Coronary artery (tissue), 2 donors: ENCODE results near the gene ASCC1.
"Not testable (repeated sequence)": the region's sequence is repeated elsewhere in the genome, so short reads cannot be mapped to it uniquely, and the experiment has no call there.

Source experiments
- DNase-seq: peaks from one replicate; pipeline ENCODE4 v3.0.0-alpha.2; 2017; ENCODE audit warnings: low spot score
- H3K27ac ChIP-seq, 2 donors: fragments of 200-600 bp; sonication (generic); one replicate each; pipeline ENCODE4 v1.5.1; 2016 to 2019
- H3K4me3 ChIP-seq: fragments of 200-600 bp; sonication (generic); 2 replicates; pipeline ENCODE4 v1.5.1; 2016; ENCODE audit warnings: mild to moderate bottlenecking, moderate library complexity
- CTCF ChIP-seq: fragments of 200-600 bp; sonication (generic); IDR thresholded peaks from one replicate; pipeline ENCODE4 v1.5.1; 2019; ENCODE audit warnings: antibody characterized with exemption

Gene ASCC1

DNA sequence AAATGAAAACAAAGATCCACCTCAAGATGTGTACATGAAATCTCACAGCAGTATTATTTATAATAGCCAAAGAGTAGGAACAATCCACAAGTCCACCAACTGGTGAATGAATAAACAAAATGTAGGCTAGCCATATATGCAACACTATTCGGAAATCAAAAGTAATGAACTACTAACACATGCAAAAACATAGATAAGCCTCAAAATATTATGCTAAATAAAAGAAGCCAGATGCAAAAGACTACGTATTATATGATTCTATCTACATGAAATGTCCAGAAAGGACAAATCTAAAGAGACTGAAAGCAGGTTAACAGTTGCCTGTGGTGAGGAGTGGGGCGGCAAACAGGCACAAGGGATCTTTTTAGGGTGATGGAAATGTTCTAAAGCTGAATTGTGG, 49.0 kb downstream of the ASCC1 start:
- TF ChIP-seq CTCF = no peak
- H3K27ac ChIP-seq = no peak overlapping the region
- no peak overlapping the region for H3K4me3 ChIP-seq
- no peak for DNase-seq

DNA sequence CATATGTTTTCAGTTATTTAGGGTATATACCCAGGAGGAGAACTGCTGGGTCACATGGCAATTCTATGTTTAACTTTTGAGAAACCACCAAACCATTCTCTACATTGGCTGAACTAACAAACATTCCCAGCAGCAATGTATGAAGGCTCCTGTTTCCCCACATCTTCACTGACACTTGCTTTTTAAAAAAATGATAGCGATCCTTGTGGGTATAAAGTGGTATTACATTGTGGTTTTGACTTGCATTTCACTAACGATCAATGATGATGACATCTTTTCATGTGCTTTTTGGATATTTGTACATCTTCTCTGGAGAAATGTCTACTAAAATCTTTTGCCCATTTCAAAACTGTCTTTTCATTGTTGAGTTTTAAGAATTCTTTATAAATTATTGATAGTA, 51.5 kb downstream of the ASCC1 start:
- DNase-seq = no peak
- Histone ChIP-seq H3K4me3 (no peak overlapping the region), H3K27ac (no peak overlapping the region)
- no peak for TF ChIP-seq CTCF

GRCh38 chr10:72162978-72163377, 53.1 kb downstream of the ASCC1 start:
- no peak overlapping the region for H3K4me3 ChIP-seq
- H3K27ac ChIP-seq = no peak overlapping the region
- DNase-seq = no peak
- no peak for TF ChIP-seq CTCF

DNA sequence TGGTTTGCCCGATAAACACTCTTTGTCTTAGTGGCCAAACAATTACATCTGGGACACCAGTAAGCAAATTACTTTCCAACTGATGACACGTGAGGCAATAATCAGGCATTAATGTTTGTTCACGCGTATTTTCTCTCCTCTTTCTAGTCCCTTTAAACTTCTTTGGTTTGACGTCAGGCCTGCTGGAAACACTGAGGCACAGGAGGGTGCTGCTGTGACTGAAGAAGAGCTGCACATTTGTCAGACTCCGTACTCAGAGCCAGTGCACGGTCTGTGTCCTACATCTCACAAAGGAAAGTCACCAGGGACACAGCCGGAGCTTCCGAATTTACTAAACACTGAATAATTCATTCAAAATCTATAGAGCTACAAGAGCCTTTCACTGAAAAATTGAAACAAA, 57.9 kb downstream of the ASCC1 start:
- Histone ChIP-seq H3K4me3 (no peak overlapping the region), H3K27ac (no peak overlapping the region)
- TF ChIP-seq CTCF = no peak
- no peak for DNase-seq

DNA sequence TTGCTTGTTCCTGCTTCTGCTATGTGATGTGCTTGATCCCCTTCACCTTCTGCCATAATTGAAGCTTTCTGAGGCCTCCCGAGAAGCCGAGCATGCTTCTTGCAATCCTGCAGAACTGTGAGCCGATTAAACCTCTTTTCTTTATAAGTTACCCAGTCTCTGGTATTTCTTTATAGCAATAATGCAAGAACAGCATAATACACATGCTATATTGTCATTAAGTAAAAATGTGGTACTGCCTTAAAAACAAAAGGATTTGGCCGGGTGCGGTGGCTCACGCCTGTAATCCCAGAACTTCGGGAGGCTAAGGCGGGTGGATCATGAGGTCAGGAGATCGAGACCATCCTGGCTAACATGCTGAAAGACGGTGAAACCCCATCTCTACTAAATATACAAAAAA, 59.9 kb downstream of the ASCC1 start:
- Histone ChIP-seq H3K4me3 (no peak overlapping the region), H3K27ac (no peak overlapping the region)
- DNase-seq = no peak
- TF ChIP-seq CTCF = no peak

DNA sequence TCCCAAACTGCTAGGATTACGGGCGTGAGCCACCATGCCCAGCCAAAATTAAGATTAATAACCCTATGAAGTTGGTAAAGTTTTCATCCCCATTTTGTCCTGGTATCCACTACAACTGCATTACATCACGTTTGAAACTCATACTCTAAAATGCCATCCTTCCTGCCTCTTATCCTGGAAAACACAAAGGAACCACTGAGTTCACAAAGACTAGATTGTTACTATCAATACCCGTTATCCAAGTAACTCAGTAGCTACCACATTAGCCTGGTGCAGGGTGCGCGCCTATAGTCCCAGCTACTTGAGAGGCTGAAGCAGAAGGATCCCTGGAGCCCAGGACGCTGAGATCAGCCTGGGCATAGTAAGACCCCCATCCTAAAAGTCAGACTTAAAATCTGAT, 63.8 kb downstream of the ASCC1 start:
- no peak overlapping the region for H3K27ac ChIP-seq
- no peak for TF ChIP-seq CTCF
- no peak for DNase-seq
- no peak overlapping the region for H3K4me3 ChIP-seq

- not testable (repeated sequence) for DNase-seq, H3K4me3 ChIP-seq, H3K27ac ChIP-seq
Observed at GRCh38 chr10:72150746-72151478, 65.2 kb downstream of the ASCC1 start.

DNA sequence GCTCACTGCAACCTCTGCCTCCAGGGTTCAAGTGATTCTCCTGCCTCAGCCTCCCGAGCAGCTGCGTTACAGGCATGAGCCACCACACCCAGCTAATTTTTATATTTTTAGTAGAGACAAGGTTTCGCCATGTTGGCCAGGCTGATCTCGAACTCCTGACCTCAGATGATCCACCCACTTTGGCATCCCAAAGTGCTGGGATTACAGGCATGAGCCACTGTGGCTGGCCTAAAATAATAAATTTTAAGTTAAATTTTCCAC, 68.8 kb downstream of the ASCC1 start:
- not testable (repeated sequence) for DNase-seq, H3K4me3 ChIP-seq
- H3K27ac ChIP-seq = peak overlapping the region in 1 of 2 donors; percentile 17
